Inflammatory macrophage (primary cell): ENCODE results near the gene RMND5A.

Experiments used
- DNase-seq, 2 donors: peaks; one replicate each; pipeline ENCODE4 v3.0.0-alpha.2; 2020 to 2022

Gene RMND5A

GRCh38 chr2:86768189-86768949, 48.3 kb downstream of the RMND5A start:
- DNase-seq, result peak; percentile 4 to 7

GRCh38 chr2:86769838-86770237, 49.7 kb downstream of the RMND5A start:
- no peak for DNase-seq

- DNase-seq, result no peak
Measured at GRCh38 chr2:86770816-86771301, 50.8 kb downstream of the RMND5A start.

GRCh38 chr2:86772611-86773010, 52.5 kb downstream of the RMND5A start:
- DNase-seq, result no peak

GRCh38 chr2:86774862-86775261, 54.8 kb downstream of the RMND5A start:
- DNase-seq, result no peak

- DNase-seq, result no peak
Measured at GRCh38 chr2:86775338-86775737, 55.2 kb downstream of the RMND5A start.

GRCh38 chr2:86776532-86776931, 56.4 kb downstream of the RMND5A start:
- no peak for DNase-seq

GRCh38 chr2:86778957-86779356, 58.9 kb downstream of the RMND5A start:
- DNase-seq, result peak in 1 of 2 donors; percentile 7

GRCh38 chr2:86779971-86780370, 59.9 kb downstream of the RMND5A start:
- DNase-seq, result no peak

- peak in 1 of 2 donors; percentile 3 for DNase-seq
Measured at GRCh38 chr2:86781363-86781762, 61.3 kb downstream of the RMND5A start.

GRCh38 chr2:86782748-86783147, 62.7 kb downstream of the RMND5A start:
- no peak for DNase-seq

- DNase-seq, result peak in 1 of 2 donors; percentile 1
Measured at GRCh38 chr2:86783615-86784339, 63.7 kb downstream of the RMND5A start.

- DNase-seq, result no peak
Measured at GRCh38 chr2:86785456-86785855, 65.4 kb downstream of the RMND5A start.

GRCh38 chr2:86786001-86786536, 66.0 kb downstream of the RMND5A start:
- DNase-seq, result peak in 1 of 2 donors; percentile 2

GRCh38 chr2:86787736-86788135, 67.6 kb downstream of the RMND5A start:
- DNase-seq, result peak; percentile 52 to 65

GRCh38 chr2:86788165-86788564, 68.1 kb downstream of the RMND5A start:
- DNase-seq, result no peak

- no peak for DNase-seq
Measured at GRCh38 chr2:86788881-86789686, 69.0 kb downstream of the RMND5A start.

GRCh38 chr2:86789687-86790133, 69.6 kb downstream of the RMND5A start:
- DNase-seq, result no peak

GRCh38 chr2:86790134-86790675, 70.1 kb downstream of the RMND5A start:
- DNase-seq, result no peak

GRCh38 chr2:86790676-86791572, 70.8 kb downstream of the RMND5A start, which contains the start of gene CD8A:
Gene CD8A (minus strand): TSS chr2:86790913. CDS start chr2:86790825, 88 bp downstream.
- DNase-seq, result peak; percentile 9 to 53

GRCh38 chr2:86791573-86791972, 71.5 kb downstream of the RMND5A start:
- DNase-seq, result no peak
